ENCODE results near the gene SPRYD4.
"Not testable (repeated sequence)": the region's sequence is repeated elsewhere in the genome, so short reads cannot be mapped to it uniquely, and the experiment has no call there.

SPRYD4 gene

GRCh38 chr12:56468216-56469006 lies at the start of gene SPRYD4:
SPRYD4 (plus strand) TSS chr12:56468578; CDS start chr12:56468592, 14 bp downstream.
- peak; percentile 82 to 92 (median 86) for DNase-seq

- no peak for DNase-seq
Observed at GRCh38 chr12:56420411-56420810, 48.0 kb upstream of the SPRYD4 start.

- no peak for DNase-seq
Observed at GRCh38 chr12:56425193-56425592, 43.2 kb upstream of the SPRYD4 start.

- no peak for DNase-seq
Observed at GRCh38 chr12:56425940-56426438, 42.4 kb upstream of the SPRYD4 start.

- DNase-seq = no peak
Observed at GRCh38 chr12:56431288-56431687, 37.1 kb upstream of the SPRYD4 start.

- no peak for DNase-seq
Observed at GRCh38 chr12:56431850-56432249, 36.5 kb upstream of the SPRYD4 start.

- DNase-seq = no peak
Observed at GRCh38 chr12:56434828-56435227, 33.5 kb upstream of the SPRYD4 start.

- DNase-seq = no peak
Observed at GRCh38 chr12:56437430-56438176, 30.8 kb upstream of the SPRYD4 start.

- not testable (repeated sequence) for DNase-seq
Observed at GRCh38 chr12:56443208-56443607, 25.2 kb upstream of the SPRYD4 start.

- peak; percentile 66 to 71 (median 67) for DNase-seq
Observed at GRCh38 chr12:56448860-56449621, 19.3 kb upstream of the SPRYD4 start, which contains the start of gene TIMELESS. TIMELESS (minus strand) TSS chr12:56449426; CDS start chr12:56434170, 15,256 bp downstream.

GRCh38 chr12:56449622-56449984 lies 18.8 kb upstream of the SPRYD4 start:
- DNase-seq = no peak

GRCh38 chr12:56450241-56450640 lies 18.1 kb upstream of the SPRYD4 start:
- no peak for DNase-seq

- no peak for DNase-seq
Observed at GRCh38 chr12:56451147-56451546, 17.2 kb upstream of the SPRYD4 start.

GRCh38 chr12:56454557-56454956 lies 13.8 kb upstream of the SPRYD4 start, which contains the start of gene MIP:
MIP (minus strand) TSS chr12:56454657; CDS start chr12:56454613, 44 bp downstream.
- DNase-seq = no peak

GRCh38 chr12:56457817-56458216 lies 10.6 kb upstream of the SPRYD4 start:
- no peak for DNase-seq

GRCh38 chr12:56461235-56462159 lies 6.9 kb upstream of the SPRYD4 start:
- no peak for DNase-seq

- no peak for DNase-seq
Observed at GRCh38 chr12:56462565-56462964, 5.8 kb upstream of the SPRYD4 start.

- DNase-seq = no peak
Observed at GRCh38 chr12:56469007-56469930, 891 bp downstream of the SPRYD4 start.

- DNase-seq = no peak
Observed at GRCh38 chr12:56474389-56474788, 6.0 kb downstream of the SPRYD4 start.

GRCh38 chr12:56476143-56476542 lies 7.8 kb downstream of the SPRYD4 start:
- DNase-seq = no peak

- no peak for DNase-seq
Observed at GRCh38 chr12:56476972-56477432, 8.6 kb downstream of the SPRYD4 start.
